ENCODE measurements around the gene ABHD12.

The ABHD12 gene

GRCh38 chr20:25289886-25290597, 100.6 kb downstream of the ABHD12 start:
- DNase-seq (ENCODE audit: low spot score) = no peak

- DNase-seq (ENCODE audit: low spot score) = no peak
Measured at GRCh38 chr20:25288291-25289181, 102.1 kb downstream of the ABHD12 start.

GRCh38 chr20:25287631-25288290, 102.9 kb downstream of the ABHD12 start:
- no peak for DNase-seq (ENCODE audit: low spot score)

DNA sequence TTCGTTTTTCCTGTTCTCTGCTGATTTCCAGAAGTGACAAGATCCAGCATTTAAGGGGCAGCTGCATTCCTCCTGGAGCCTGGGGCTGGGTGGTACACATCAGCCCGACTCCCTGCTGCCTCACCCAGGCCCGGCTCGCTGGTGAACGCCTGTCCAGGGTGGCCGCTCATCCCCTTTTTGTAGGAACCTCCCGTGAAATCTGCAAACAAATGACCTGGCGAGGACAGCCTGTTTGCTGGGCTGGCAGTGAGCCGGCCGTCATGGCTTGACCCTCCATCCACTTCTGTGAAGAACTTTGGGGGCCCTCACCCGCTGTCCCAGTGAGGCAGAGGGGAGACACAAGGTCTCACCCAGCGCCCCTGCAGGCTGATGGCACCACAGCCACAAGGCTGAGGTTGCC, 103.7 kb downstream of the ABHD12 start:
- no peak for DNase-seq (ENCODE audit: low spot score)

DNA sequence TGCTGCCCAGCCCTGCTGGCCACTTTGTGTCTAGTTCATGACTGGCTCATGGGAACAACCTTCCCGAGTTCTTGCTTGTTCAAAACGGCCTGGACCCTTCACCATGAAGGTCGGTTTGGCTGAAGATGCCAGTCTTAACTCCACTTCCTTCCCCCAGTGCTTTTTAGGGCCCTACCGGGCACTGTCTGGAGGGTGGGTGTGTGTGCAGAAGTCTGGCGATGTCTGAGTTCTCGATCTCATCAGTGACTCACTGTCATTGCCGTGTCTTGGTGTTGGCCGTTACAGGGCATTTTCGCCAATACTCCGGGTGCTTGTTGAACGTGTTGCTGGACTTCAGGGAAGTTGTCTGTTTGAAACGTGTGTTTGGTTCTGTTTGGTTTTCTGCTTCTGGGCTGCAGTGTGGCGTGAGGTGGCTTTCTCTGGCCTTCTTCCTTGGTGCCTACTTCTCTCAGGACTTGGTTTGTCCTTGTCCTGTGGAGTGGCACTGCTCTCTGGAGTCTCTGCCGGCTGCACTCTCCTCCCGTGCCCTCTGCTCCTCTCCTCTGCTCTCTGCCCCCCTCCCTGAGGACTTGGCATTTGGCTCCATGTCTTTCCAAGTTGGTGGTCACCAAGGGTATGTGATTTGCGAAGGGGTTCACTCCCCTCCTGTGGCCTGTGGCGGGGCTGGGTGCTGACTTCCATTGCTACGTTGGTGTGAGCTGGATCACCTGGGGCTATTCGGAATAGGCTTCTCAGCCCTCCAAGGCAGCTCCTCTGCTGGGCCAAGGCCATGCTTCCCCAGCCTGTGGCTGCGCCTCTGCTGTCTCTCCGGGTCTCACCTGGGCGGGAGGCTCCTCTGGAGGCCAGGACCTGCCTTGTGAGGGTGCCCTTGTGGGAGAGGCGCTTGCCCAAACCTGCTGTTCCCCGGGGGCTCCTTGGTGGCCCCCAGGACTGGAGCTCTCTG, 104.5 kb downstream of the ABHD12 start:
- no peak for DNase-seq (ENCODE audit: low spot score)

- DNase-seq (ENCODE audit: low spot score) = no peak
Measured at GRCh38 chr20:25285091-25285647, 105.5 kb downstream of the ABHD12 start.

DNA sequence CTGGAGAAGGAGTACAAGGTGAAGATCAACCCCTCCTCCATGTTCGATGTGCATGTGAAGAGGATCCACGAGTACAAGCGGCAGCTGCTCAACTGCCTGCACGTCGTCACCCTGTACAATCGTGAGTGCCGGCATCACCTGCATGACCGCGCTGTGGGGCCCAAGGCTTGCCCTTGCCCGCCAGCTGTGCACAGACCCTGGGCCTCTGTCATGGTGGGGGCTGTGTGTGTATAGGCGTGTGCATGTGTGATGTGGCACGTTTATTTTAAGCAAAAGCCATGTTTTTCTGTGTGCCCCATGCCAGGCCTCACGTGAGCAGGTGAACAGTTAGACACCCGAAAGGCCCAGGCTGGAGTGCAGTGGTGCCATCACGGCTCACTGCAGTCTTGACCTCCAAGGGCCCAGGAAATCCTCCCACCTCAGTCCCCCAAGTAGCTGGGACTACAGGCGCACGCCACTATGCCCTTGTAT, 106.5 kb downstream of the ABHD12 start:
- no peak for DNase-seq (ENCODE audit: low spot score)

DNA sequence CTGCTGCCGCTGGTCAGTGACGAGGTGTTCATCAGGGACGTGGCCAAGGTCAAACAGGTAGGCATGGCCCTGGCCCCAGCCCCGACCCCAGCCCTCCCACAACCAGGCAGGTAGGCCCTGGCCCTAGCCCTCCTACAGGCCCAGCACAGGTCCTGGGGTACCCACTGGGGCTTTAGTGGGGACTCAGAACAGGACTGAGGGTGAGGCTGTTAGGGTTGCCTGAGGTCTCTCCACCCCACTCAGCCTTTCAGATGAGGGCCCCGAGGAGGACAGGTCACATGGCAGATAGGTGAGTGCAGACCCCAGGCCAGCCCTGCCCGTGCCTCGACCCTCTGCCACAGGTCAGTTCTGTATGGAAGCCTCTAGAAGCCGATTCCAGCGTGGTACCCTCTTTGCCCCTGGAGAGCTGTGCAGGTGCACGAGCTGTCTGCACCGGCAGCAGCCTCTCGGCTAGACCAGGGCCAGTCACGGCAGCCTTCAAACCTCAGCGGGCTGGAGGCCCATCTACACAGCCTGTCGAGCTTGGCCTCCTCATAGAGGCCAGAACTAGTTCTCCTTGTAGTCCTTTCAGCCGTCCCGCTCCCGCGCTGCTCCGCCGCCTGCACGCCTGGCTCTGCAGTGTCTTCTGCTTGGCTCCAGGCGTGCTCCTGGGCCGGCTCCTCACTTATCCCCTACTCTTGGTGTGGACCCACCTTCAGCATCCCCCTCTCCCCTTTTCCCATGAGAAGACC, 107.2 kb downstream of the ABHD12 start:
- no peak for DNase-seq (ENCODE audit: low spot score)

GRCh38 chr20:25282796-25283195, 107.8 kb downstream of the ABHD12 start:
- DNase-seq (ENCODE audit: low spot score) = no peak

GRCh38 chr20:25282034-25282781, 108.4 kb downstream of the ABHD12 start:
- no peak for DNase-seq (ENCODE audit: low spot score)

GRCh38 chr20:25281541-25281991, 109.1 kb downstream of the ABHD12 start:
- DNase-seq (ENCODE audit: low spot score) = no peak

DNA sequence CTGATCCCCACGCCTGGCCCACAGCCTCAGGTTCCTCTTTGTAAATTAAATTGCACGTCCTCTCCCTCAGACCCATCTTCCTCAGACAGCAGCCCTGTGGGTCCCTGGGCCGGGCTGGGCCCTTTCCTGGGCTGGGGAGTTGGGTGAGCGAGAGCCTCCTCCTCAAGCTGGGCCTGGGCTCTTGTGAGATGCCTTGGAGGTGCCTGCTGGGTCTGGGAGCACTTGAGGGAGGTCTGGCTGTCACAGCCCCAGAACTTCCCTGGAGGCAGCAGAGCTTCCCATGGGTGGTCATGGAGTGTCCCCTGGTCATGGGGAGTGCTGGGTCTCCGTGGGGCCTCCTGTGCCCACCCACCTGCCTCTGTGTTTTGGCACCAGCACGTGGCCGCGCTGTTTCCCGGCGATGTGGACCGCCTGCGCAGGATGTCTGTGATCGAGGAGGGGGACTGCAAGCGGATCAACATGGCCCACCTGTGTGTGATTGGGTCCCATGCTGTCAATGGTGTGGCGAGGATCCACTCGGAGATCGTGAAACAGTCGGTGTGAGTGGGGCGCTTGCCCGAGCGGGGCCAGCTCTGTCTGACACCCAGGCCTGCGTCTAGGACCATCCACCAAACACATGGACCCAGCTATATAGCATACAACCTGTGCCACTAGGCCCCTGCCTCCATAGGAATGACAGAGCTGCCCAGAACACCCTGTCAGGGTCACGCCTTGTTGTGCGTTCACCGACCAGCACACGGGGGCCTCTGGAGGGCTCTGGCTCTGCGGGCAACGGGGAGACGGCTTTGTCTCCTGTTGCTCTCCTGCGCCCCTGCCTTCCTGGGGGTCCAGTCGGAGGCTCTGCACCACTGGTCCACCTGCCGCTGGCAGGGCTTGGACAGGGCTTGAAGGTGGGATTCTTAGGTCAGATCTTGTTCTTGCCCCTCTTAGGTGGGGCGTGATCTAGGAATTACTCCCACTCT, 109.8 kb downstream of the ABHD12 start:
- DNase-seq (ENCODE audit: low spot score) = no peak

DNA sequence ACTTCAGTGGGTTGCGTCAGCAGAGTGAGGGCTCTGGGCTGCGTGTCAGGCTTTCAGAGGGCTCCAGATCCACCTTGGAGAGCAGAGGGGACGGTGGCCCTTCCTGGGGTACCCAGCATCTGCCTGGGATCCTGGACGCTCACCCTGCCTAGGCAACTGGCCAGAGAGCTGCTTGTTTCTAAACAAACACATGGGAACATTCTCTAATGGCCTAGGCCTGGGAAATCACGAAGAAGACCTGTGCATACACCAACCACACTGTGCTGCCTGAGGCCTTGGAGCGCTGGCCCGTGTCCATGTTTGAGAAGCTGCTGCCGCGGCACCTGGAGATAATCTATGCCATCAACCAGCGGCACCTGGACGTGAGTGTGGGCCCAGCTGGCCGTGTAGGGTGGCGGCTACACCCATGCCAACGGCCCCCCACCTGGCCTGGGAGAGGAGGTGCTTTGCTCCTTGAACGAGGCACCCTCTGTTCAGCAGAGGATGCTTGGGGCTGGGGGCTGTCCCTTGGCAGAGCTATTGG, 110.5 kb downstream of the ABHD12 start:
- DNase-seq (ENCODE audit: low spot score) = no peak

DNA sequence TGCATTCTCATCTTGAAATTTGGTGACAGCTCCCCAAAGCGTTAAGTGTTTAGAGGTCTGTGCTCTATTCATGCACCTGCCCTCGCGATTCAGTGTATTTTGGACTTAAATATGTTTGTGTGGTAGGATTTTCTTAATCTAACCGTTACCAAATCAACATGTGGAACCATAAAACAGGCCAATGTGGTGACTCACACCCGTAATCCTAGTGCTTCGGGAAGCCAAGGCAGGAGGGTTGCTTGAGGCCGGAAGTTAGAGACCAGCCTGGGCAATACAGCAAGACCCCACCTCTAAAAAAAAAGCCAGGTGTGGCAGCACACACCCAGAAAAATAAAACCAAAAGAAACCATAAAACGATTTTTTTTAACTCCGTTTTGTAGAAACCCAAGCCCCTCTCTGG, 111.2 kb downstream of the ABHD12 start:
- no peak for DNase-seq (ENCODE audit: low spot score)

DNA sequence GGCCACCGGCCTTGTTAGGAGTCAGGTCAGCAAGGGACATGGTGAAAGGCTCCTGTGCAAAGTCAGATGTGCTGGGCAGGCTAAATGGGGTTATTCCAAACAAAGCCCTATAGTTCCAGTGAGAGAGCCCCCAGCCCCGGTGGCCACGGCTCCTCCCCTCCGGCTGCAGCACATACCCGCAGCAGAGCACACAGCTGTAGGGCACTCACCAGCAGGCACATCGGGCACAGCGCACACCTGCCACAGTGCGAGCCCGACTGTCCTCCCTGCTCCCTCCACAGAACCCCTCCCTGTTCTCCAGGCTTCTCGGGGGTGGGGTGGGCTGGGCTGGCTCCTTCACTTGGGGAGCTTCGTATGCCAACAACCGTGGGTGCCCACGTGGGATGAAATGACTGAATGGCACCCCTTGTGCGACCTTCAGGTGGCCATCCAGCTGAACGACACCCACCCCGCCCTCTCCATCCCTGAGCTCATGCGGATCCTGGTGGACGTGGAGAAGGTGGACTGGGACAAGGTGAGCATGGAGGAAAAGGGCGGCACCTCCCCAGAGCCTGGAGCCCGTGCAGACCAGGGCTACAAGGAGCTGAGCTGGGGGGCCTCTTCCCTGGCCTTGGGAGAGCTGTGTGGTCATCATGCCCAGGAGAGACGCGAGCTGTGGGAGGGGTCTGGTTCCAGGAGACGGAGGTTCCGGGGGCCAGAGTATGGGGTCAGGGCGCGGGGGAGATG, 111.8 kb downstream of the ABHD12 start:
- no peak for DNase-seq (ENCODE audit: low spot score)

DNA sequence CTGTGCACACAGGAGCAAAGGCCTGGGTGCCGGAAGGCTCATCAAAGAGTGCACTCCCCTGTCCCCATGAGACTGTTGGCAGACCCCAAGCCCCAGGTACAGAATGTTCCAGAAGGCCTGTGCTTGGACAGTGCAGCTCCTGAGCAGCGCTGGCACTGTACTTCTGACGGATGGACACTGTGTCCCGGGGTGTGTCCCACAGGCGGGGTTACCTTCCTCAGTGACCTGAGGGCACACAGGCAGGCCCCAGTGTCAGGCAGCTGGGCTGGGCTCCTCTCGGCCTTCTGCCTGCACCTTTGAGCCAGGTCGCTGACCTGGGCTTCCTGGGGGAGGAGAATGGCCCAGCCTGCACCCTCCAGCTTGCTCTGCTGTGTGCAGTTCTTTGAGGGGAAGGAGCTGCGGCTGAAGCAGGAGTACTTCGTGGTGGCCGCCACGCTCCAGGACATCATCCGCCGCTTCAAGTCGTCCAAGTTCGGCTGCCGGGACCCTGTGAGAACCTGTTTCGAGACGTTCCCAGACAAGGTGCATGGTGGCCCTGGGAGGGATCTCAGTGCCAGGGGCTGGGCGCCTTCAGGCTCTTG, 112.6 kb downstream of the ABHD12 start:
- no peak for DNase-seq (ENCODE audit: low spot score)

Measured in kidney capillary endothelial cell (primary cell).